ENCODE results near the gene ATXN7L1. TPM values are rescaled to one million over a fixed set of nuclear protein-coding genes. Genes with fewer than 3 reads are reported as not detected.

The ATXN7L1 gene
- total RNA-seq, 1 experiment from 2014 or later: 38.5 TPM

DNA sequence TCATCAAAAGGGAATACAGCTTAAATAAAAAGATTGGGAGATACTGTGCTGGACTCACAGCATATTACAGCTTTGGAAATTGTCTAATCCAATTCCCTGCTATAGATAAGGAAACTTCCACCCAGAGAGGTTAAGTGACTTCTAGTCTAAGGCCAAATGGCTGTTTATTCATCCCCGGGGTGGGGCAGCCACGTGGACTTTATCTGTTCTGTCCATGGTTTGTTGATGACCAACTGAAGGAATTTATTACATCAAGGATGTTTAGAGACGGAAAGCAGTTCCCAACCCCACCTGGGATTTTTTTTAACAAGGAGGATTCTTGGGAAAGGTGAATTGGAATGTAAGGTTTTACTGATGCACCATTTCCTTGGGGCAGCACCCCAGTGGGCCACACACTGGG is 88.6 kb downstream of the ATXN7L1 start:
- no peak for TF ChIP-seq ZNF281 (CRISPR knock-in tag; IDR thresholded peaks at IDR 0.05)
- no peak for TF ChIP-seq CTCF (IDR thresholded peaks at IDR 0.05)
- TF ChIP-seq NFYB (CRISPR knock-in tag; conservative IDR thresholded peaks at IDR 0.05; ENCODE audit: low read depth): no peak
- TF ChIP-seq STAT6 (CRISPR knock-in tag; conservative IDR thresholded peaks at IDR 0.05; ENCODE audit: low read depth): no peak
- TF ChIP-seq, protein P1, sequence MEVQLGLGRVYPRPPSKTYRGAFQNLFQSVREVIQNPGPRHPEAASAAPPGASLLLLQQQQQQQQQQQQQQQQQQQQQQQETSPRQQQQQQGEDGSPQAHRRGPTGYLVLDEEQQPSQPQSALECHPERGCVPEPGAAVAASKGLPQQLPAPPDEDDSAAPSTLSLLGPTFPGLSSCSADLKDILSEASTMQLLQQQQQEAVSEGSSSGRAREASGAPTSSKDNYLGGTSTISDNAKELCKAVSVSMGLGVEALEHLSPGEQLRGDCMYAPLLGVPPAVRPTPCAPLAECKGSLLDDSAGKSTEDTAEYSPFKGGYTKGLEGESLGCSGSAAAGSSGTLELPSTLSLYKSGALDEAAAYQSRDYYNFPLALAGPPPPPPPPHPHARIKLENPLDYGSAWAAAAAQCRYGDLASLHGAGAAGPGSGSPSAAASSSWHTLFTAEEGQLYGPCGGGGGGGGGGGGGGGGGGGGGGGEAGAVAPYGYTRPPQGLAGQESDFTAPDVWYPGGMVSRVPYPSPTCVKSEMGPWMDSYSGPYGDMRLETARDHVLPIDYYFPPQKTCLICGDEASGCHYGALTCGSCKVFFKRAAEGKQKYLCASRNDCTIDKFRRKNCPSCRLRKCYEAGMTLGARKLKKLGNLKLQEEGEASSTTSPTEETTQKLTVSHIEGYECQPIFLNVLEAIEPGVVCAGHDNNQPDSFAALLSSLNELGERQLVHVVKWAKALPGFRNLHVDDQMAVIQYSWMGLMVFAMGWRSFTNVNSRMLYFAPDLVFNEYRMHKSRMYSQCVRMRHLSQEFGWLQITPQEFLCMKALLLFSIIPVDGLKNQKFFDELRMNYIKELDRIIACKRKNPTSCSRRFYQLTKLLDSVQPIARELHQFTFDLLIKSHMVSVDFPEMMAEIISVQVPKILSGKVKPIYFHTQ (CRISPR knock-in tag; IDR thresholded peaks at IDR 0.05): no peak
- no peak for TF ChIP-seq ZNF138 (CRISPR knock-in tag; conservative IDR thresholded peaks at IDR 0.05)
- no peak for TF ChIP-seq ATF2 (CRISPR knock-in tag; IDR thresholded peaks at IDR 0.05; ENCODE audit: borderline replicate concordance, low read depth)
- TF ChIP-seq ZNF532 (CRISPR knock-in tag; IDR thresholded peaks at IDR 0.05; ENCODE audit: borderline replicate concordance): no peak
- H3K27me3 Mint-ChIP-seq (ENCODE audit: low read depth): no peaks in the 10 kb centered on the region
- CTCF ChIA-PET: interaction anchor here (0.6 kb wide), 1 partner anchor 24 kb away, joined by 3 read pairs; no protein-coding TSS in a partner anchor
- H3K27ac Mint-ChIP-seq: no peak overlapping the region; the same call in none of the 2 replicates
- POLR2A ChIA-PET: no interaction called here
- H3K36me3 Mint-ChIP-seq: peaks cover 7% of the 10 kb centered on the region
- H3K4me1 Mint-ChIP-seq: peaks cover 31% of the 10 kb centered on the region
- H3K4me3 Mint-ChIP-seq: no peak overlapping the region
- H3K9me3 Mint-ChIP-seq: 0 out of 2 replicates have a peak, but pooled peaks cover under 1% of the 10 kb centered on the region
- ATAC-seq (no peak), DNase-seq (ENCODE audit: low spot score) (no peak)
